GM10266 (cell line): ENCODE data around the gene SOX21.

ENCODE experiments used
- DNase-seq: peaks from one replicate; pipeline ENCODE4 v3.0.0; 2012; ENCODE audit errors: extremely low spot score
- TF ChIP-seq, protein P1 (sequence below): IDR thresholded peaks from 2 replicates; pipeline ENCODE4 v1.5.1; 2012; ENCODE audit warnings: mild to moderate bottlenecking, low read depth; ENCODE audit not compliant: control insufficient read depth, insufficient read depth; ENCODE audit errors: missing control alignments

SOX21 gene

DNA sequence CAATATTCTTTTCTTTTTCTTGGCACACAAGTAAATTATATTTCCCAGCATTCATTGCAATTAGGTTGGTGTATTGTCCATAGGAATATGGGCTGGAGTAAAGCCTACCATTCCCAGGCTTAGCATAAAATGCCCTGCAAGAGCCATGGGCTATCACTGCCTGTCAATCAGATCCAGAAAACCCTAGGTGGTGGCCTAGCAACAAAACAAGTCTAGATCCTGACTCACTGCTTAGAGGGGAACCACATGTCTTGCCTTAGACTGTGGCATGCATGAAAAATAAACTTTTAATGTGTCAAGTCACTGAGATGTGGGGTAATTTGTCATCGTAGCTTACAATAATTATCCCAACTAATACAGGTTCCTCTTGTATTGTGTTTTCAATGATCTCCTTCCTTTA is 16.2 kb downstream of the SOX21 start:
- no peak for DNase-seq
- TF ChIP-seq, protein P1, sequence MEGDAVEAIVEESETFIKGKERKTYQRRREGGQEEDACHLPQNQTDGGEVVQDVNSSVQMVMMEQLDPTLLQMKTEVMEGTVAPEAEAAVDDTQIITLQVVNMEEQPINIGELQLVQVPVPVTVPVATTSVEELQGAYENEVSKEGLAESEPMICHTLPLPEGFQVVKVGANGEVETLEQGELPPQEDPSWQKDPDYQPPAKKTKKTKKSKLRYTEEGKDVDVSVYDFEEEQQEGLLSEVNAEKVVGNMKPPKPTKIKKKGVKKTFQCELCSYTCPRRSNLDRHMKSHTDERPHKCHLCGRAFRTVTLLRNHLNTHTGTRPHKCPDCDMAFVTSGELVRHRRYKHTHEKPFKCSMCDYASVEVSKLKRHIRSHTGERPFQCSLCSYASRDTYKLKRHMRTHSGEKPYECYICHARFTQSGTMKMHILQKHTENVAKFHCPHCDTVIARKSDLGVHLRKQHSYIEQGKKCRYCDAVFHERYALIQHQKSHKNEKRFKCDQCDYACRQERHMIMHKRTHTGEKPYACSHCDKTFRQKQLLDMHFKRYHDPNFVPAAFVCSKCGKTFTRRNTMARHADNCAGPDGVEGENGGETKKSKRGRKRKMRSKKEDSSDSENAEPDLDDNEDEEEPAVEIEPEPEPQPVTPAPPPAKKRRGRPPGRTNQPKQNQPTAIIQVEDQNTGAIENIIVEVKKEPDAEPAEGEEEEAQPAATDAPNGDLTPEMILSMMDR: no peak

DNA sequence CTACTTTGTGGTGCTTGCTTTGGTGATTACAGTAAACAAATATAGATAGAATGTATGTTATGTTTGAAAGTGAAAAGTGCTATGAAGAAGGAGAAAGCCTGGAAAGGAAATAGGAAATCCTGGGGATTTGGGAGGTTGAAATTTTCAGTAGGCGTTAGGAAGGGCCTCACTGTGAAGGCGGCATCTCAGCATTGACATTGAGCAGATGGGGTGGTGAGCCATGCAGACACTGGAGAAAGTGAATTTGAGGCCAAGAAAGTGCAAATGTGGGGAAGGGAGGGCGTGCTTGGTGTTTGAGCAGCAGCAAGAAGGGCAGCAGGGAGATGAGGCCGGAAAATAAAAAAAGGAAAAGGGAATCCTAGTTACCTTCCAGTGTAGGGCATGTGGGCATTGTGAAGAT is 20.3 kb downstream of the SOX21 start:
- no peak for DNase-seq
- TF ChIP-seq, protein P1: no peak

DNA sequence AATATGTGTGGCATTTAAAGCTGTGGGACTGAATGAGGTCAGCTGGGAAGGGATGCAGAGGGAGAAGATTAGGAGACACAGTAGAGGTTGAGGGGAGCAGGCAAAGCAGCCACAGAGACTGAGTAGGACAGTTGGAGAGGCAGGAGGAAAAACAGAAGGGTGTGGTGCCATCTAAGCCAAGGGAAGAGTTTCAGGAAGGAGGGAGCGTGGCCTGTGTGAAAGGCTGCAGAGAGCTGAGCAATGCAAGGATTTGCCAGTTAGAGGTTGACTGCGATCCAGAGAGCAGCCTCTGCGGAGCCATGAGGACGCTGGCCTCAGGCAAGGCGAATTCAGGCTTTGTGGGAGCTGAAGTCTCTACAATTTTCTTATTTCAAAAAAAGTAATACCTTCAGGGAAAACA is 28.9 kb downstream of the SOX21 start:
- TF ChIP-seq, protein P1: no peak
- no peak for DNase-seq

DNA sequence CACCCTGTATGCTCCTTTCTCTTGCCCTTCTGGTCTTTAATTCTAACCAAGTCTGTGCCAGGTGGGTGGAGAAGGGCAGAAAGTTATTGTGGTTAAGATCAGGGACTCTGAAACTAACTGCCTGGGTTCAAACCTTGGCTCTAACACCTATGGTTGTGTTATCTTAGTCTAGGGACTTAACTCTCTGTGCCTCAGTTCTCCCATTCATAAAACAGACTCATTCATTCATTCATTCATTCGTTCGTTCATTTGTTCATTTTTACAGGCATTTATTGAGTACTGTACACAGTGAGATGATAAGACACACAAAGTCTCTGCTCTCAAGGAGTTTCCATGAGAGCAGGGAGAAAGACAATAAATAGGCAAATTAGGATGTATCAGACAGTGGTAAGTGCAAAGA is 30.1 kb downstream of the SOX21 start:
- no peak for DNase-seq
- TF ChIP-seq, protein P1: no peak

DNA sequence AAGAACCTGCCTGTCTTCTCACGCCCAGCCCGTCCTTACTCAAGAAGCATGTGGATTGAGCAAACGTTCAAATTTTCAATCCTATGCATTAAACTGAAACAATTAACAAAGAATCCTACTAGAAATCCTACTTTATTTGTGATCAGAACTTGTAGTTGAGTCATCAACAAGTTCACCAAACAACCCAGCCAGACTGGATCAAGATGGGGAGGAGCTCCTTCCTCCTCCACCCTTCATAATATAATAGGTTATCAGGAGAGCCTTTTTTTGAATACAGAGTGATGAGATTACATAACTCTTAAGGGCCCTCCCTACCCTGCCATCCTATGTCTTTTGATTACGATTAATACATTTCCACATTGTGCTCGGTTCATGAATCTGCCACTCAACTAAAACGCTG is 32.7 kb downstream of the SOX21 start:
- TF ChIP-seq, protein P1: no peak

DNA sequence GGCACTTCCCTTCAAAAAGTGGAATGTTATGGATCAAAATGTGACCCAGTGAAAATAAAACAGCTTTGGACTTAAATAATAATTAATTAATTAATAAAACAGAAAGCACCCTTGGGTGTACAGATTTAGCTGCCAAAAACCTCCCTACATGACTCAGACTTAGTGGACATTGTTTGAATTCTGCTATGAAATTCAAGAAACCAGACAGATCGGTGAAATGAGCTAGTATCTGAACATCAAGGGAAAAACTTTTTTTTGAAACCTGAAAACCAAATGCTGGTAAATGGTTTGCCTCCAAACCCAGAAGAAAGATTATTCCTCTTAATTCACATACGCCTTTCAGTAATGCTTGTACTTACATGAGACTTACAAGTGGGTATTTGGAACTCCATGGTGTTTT is 33.5 kb downstream of the SOX21 start:
- DNase-seq: no peak

More for the DNA sequence above, 32.7 kb downstream of the SOX21 start:
- DNase-seq: no peak

DNA sequence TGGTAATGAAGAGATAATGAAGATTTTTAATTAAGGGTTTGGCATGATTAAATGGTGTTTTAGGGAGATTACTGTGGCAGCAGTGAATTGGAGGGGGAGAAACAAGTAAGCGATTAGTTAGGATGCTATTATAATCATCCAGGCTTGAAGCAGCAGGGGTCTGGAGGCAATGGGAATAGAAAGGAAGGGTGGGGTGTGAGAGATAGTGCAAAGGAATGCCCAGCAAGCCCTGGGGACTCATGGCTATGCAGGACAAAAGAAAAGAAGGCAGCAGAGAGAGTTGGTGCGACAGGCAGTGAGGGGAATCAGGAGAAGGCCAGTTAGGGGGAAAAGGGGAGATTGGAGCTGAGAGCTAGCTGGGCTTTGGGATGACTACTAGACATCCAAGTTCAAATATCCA is 34.5 kb downstream of the SOX21 start:
- DNase-seq: no peak
- TF ChIP-seq, protein P1: no peak

More for the DNA sequence above, 33.5 kb downstream of the SOX21 start:
- TF ChIP-seq, protein P1: no peak
